GM21737 (cell line): ENCODE measurements around the gene TROAP.
"Not testable (repeated sequence)": the region's sequence is repeated elsewhere in the genome, so short reads cannot be mapped to it uniquely, and the experiment has no call there.

Experiments used
- ATAC-seq: cut with Tn5 transposase; IDR thresholded peaks from one replicate; pipeline ENCODE4 v1.9.1; 2021; ENCODE audit warnings: mild to moderate bottlenecking, moderate library complexity; ENCODE audit not compliant: unreplicated experiment

TROAP gene

GRCh38 chr12:49294804-49295081, 28.3 kb upstream of the TROAP start:
- no peak for ATAC-seq

GRCh38 chr12:49295082-49295936, 27.7 kb upstream of the TROAP start, which contains the start of gene PRPH:
TSS of gene PRPH (plus strand) at chr12:49295147. CDS start at chr12:49295201, 54 bp downstream.
- no peak for ATAC-seq

- ATAC-seq = no peak
These were observed 26.8 kb upstream of the TROAP start for GRCh38 chr12:49296034-49296835.

GRCh38 chr12:49296836-49297694, 26.0 kb upstream of the TROAP start:
- ATAC-seq = no peak

GRCh38 chr12:49297695-49298060, 25.4 kb upstream of the TROAP start:
- no peak for ATAC-seq

GRCh38 chr12:49298160-49298559, 24.9 kb upstream of the TROAP start:
- ATAC-seq = no peak

GRCh38 chr12:49301760-49302159, 21.3 kb upstream of the TROAP start:
- no peak for ATAC-seq

- ATAC-seq = no peak
These were observed 18.9 kb upstream of the TROAP start for GRCh38 chr12:49304161-49304560.

- no peak for ATAC-seq
These were observed 17.1 kb upstream of the TROAP start for GRCh38 chr12:49305762-49306510.

GRCh38 chr12:49309386-49309785, 13.7 kb upstream of the TROAP start:
- ATAC-seq = no peak

- not testable (repeated sequence) for ATAC-seq
These were observed 12.5 kb upstream of the TROAP start for GRCh38 chr12:49310451-49311000.

GRCh38 chr12:49314811-49315210, 8.2 kb upstream of the TROAP start:
- ATAC-seq = no peak

GRCh38 chr12:49317118-49317517, 5.9 kb upstream of the TROAP start:
- not testable (repeated sequence) for ATAC-seq

- not testable (repeated sequence) for ATAC-seq
These were observed 2.5 kb upstream of the TROAP start for GRCh38 chr12:49320411-49321103.

- ATAC-seq = no peak
These were observed 718 bp upstream of the TROAP start for GRCh38 chr12:49322367-49322707.

- no peak for ATAC-seq
These were observed 556 bp downstream of the TROAP start for GRCh38 chr12:49323524-49324097.

GRCh38 chr12:49325606-49326005, 2.6 kb downstream of the TROAP start:
- no peak for ATAC-seq

- ATAC-seq = no peak
These were observed 4.3 kb downstream of the TROAP start for GRCh38 chr12:49327368-49327767.

GRCh38 chr12:49327887-49328286, 4.8 kb downstream of the TROAP start:
- no peak for ATAC-seq
